Activated naive CD4-positive, alpha-beta T cell treated with anti-CD3 and anti-CD28 coated beads, Interleukin-2, amount 50 U/mL, for 24 hours (primary cell): ENCODE measurements around the gene PLCB4.

Source experiments
- H3K27ac Mint-ChIP-seq: one replicate; pipeline ENCODE4 v1.8.0; 2021; ENCODE audit warnings: mild to moderate bottlenecking, mixed read lengths
- H3K27me3 Mint-ChIP-seq: one replicate; pipeline ENCODE4 v1.8.0; 2021; ENCODE audit warnings: mixed read lengths
- H3K36me3 Mint-ChIP-seq: one replicate; pipeline ENCODE4 v1.8.0; 2021; ENCODE audit warnings: mixed read lengths
- H3K4me1 Mint-ChIP-seq: one replicate; pipeline ENCODE4 v1.8.0; 2021; ENCODE audit warnings: mixed read lengths
- H3K4me3 Mint-ChIP-seq: one replicate; pipeline ENCODE4 v1.8.0; 2021; ENCODE audit warnings: mild to moderate bottlenecking, mixed read lengths
- H3K9me3 Mint-ChIP-seq: one replicate; pipeline ENCODE4 v1.8.0; 2021; ENCODE audit warnings: mixed read lengths

Gene PLCB4

GRCh38 chr20:9223296-9223695 is 154.4 kb downstream of the PLCB4 start:
- Mint-ChIP-seq H3K27ac (no peak overlapping the region), H3K9me3 (no peaks in the 10 kb centered on the region), H3K36me3 (no peaks in the 10 kb centered on the region), H3K4me3 (no peak overlapping the region), H3K4me1 (no peaks in the 10 kb centered on the region), H3K27me3 (no peaks in the 10 kb centered on the region)

GRCh38 chr20:9225879-9226278 is 157.0 kb downstream of the PLCB4 start:
- Mint-ChIP-seq H3K9me3 (no peaks in the 10 kb centered on the region), H3K27ac (no peak overlapping the region), H3K4me1 (no peaks in the 10 kb centered on the region), H3K36me3 (no peaks in the 10 kb centered on the region), H3K27me3 (no peaks in the 10 kb centered on the region), H3K4me3 (no peak overlapping the region)

DNA sequence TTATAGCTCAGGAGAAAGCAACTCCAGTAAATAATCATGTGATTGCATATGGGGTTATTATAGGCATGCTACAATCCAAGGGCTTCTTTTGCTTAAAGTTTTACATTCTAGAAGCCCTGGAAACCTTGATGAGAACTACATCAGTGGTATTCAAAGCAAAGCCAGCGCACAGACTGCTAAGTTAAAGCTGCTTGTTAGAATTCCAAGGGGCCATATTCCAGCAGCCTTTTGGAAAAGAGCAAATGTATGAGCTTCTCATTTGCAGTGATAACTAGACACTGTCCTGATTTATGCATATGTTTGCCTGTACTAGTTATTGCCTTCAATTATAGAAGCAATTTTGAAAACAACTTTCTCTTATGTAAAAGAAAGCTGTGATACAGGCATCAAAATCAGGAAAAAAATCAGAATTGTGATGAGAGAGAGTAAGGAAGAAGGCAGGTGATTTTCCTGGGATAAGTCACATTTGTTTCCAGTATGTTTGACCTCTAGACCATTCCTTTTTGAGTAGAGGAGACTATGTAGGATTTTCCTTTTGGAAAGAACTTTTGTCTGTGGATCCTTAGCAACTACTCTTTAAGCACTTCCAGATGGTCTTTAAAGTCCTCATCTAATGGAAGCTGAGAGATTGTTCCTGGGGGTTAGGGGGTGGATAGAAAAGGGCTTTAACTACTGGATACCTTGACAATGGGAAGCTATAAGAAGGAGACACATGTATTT is 159.2 kb downstream of the PLCB4 start:
- Mint-ChIP-seq H3K4me3 (no peak overlapping the region), H3K9me3 (no peaks in the 10 kb centered on the region), H3K4me1 (no peaks in the 10 kb centered on the region), H3K36me3 (no peaks in the 10 kb centered on the region), H3K27me3 (no peaks in the 10 kb centered on the region), H3K27ac (no peak overlapping the region)

DNA sequence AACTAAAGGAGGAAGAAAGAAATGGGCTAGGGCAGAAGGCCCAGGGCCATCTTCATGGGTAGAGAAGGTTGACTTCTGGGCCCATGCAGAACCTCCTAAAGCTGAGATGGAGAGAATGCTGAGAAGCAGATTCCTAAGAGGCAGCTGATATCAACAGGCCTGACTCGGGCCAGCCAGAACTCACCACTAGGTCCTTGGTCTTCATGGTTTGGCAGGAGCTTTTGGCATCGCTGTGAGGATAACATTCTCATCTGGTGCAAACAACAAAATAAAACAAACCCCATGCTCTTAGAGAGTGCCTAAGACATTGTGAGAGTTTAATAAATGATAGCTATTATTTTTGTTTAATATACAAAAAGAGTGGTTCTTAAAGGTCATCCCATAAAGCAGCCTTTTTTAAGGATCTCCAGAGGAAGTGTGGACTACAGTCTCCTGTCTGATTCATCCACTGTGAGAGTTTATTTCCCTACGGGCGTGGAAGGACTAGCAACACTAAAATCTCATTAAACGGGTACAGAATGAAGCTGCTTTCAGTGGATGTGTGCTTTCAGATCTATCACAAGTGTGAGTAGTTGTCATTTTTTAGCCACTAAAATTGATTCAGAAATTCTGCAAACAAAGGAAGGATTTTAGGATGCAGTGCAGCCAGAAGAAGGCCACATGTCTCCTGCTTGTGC is 160.0 kb downstream of the PLCB4 start:
- no peaks in the 10 kb centered on the region for H3K27me3 Mint-ChIP-seq
- no peak overlapping the region for H3K4me3 Mint-ChIP-seq
- no peaks in the 10 kb centered on the region for H3K9me3 Mint-ChIP-seq
- H3K4me1 Mint-ChIP-seq = no peaks in the 10 kb centered on the region
- no peak overlapping the region for H3K27ac Mint-ChIP-seq
- no peaks in the 10 kb centered on the region for H3K36me3 Mint-ChIP-seq

DNA sequence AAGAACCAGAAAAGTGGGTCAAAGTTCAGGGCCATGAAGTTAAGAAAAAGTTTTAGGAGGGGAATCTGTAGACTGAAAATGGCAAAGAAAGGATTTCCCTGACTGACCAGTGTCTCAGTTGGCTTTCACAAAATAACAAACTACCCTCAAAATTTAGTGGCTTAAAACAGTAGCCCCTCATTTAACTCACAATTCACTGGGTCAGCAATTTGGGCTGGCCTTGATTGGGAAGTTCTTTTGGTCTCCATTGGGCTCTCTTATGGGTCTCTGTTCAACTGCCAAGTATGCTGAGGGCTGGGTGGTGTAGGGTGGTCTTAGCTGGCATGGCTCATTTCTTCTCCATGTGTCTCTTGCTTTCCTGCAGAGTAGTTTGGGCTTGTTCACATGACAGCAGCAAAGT is 161.5 kb downstream of the PLCB4 start:
- no peak overlapping the region for H3K27ac Mint-ChIP-seq
- no peaks in the 10 kb centered on the region for H3K4me1 Mint-ChIP-seq
- H3K4me3 Mint-ChIP-seq = no peak overlapping the region
- no peaks in the 10 kb centered on the region for H3K27me3 Mint-ChIP-seq
- H3K9me3 Mint-ChIP-seq = no peaks in the 10 kb centered on the region
- no peaks in the 10 kb centered on the region for H3K36me3 Mint-ChIP-seq

GRCh38 chr20:9233804-9234203 is 164.9 kb downstream of the PLCB4 start:
- Mint-ChIP-seq H3K36me3 (no peaks in the 10 kb centered on the region), H3K27me3 (no peaks in the 10 kb centered on the region), H3K4me1 (no peaks in the 10 kb centered on the region), H3K9me3 (no peaks in the 10 kb centered on the region), H3K4me3 (no peak overlapping the region), H3K27ac (no peak overlapping the region)

DNA sequence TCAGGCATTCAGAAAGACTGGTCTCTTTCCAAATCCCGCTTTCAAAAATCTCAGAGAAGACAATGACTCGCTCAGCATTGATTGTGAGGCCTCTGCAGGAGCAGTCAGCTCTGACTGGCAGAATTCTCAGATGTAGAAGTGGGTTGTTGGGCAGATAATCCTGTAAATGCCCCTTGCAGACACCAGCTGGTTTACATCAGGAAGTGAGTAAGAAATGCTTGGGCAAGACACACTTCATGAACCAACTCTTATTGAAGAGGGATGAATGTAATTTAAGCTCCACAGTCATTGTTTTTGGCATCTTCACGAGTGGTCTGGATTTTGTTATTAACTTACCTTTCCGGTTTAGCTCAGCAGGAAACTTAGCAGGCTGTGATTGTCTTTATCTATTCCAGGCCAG is 166.6 kb downstream of the PLCB4 start:
- Mint-ChIP-seq H3K27ac (no peak overlapping the region), H3K4me1 (no peaks in the 10 kb centered on the region), H3K4me3 (no peak overlapping the region), H3K9me3 (no peaks in the 10 kb centered on the region), H3K36me3 (no peaks in the 10 kb centered on the region), H3K27me3 (no peaks in the 10 kb centered on the region)

DNA sequence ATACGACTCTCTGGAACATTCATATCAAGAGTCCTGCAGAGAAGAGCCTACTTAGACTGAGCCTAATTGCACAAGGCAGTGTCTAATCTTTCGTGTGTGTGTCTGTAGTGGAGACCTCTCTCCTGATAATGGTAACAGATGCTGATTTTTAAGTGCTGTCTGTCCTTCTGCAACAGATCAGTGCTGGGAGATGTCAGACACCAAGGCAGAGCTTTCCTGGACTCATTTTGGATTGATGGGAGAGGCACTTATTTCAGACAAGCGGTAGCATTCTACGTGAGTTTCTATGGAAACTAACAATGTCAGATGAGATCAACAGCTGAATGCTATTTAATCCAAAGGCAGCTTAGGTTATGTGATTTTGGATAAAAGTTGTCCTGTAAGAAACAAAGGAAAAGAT is 167.6 kb downstream of the PLCB4 start:
- Mint-ChIP-seq H3K4me1 (no peaks in the 10 kb centered on the region), H3K9me3 (no peaks in the 10 kb centered on the region), H3K4me3 (no peak overlapping the region), H3K27ac (no peak overlapping the region), H3K36me3 (no peaks in the 10 kb centered on the region), H3K27me3 (no peaks in the 10 kb centered on the region)

DNA sequence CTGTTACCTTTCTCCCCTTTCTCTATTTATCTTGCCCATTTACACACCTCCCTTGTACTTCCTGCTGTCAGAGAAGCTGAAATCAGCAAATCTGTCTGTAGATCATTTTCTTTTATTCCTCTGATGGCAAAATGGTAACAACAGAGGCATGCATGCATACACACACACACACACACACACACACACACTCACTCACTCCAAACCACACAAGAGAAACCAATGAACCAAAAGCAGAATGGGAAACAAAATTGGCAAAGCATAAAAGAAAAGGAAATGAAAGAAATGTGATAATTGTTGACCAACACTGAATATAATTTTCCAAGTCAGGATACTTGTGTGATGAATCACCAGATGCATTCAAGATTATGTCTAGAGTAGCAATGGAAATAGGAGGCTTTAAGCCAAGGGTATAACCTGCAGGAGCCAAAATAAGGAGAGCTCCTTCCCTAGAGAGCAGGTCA is 172.4 kb downstream of the PLCB4 start:
- no peaks in the 10 kb centered on the region for H3K9me3 Mint-ChIP-seq
- no peaks in the 10 kb centered on the region for H3K36me3 Mint-ChIP-seq
- H3K27me3 Mint-ChIP-seq = no peaks in the 10 kb centered on the region
- no peak overlapping the region for H3K4me3 Mint-ChIP-seq
- no peaks in the 10 kb centered on the region for H3K4me1 Mint-ChIP-seq
- no peak overlapping the region for H3K27ac Mint-ChIP-seq

- H3K4me1 Mint-ChIP-seq = no peaks in the 10 kb centered on the region
- H3K27me3 Mint-ChIP-seq = no peaks in the 10 kb centered on the region
- no peaks in the 10 kb centered on the region for H3K9me3 Mint-ChIP-seq
- no peak overlapping the region for H3K27ac Mint-ChIP-seq
- no peaks in the 10 kb centered on the region for H3K36me3 Mint-ChIP-seq
- H3K4me3 Mint-ChIP-seq = no peak overlapping the region
Measured at GRCh38 chr20:9241721-9242427, 173.0 kb downstream of the PLCB4 start.

DNA sequence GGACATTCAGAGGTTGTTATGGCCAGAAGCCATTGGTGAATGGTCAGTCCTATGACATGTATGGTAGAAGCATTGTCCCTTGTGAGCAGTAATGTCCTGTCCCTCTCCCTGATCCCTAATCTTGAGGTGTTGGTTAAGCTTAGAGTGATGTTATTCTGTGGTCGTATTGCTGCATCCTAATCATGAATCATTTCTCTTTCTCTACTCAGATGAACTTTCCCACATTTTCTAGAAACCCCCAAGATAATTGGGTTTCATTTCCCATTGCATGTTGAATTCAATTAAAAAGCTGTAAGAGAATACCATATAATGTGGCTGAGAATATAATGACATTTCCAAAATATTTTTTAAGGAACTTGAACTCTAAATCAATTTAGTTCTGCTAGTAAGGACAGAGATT is 175.1 kb downstream of the PLCB4 start:
- Mint-ChIP-seq H3K4me1 (no peaks in the 10 kb centered on the region), H3K9me3 (no peaks in the 10 kb centered on the region), H3K4me3 (no peak overlapping the region), H3K36me3 (no peaks in the 10 kb centered on the region), H3K27ac (no peak overlapping the region), H3K27me3 (no peaks in the 10 kb centered on the region)

DNA sequence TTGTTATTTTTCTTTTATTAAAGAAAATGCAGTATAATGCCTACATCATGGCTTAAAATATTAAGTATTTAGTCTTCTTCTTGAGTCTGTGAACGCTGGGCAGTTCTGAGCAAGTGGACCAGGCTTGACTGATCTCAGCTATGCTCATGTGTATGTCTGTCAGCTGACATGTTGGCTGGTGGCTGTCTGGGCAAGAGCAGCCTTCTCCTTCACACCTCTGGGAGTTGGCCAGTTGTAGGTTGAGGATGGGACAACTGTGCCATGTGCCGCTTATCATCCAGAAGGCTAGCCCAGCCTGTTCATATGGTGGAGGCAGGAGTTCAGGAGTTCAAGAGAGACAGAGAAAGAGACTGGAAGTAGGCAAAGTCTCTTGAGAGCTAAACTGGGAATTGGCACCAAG is 175.9 kb downstream of the PLCB4 start:
- no peak overlapping the region for H3K4me3 Mint-ChIP-seq
- no peaks in the 10 kb centered on the region for H3K36me3 Mint-ChIP-seq
- H3K27ac Mint-ChIP-seq = no peak overlapping the region
- H3K9me3 Mint-ChIP-seq = no peaks in the 10 kb centered on the region
- H3K4me1 Mint-ChIP-seq = no peaks in the 10 kb centered on the region
- no peaks in the 10 kb centered on the region for H3K27me3 Mint-ChIP-seq

DNA sequence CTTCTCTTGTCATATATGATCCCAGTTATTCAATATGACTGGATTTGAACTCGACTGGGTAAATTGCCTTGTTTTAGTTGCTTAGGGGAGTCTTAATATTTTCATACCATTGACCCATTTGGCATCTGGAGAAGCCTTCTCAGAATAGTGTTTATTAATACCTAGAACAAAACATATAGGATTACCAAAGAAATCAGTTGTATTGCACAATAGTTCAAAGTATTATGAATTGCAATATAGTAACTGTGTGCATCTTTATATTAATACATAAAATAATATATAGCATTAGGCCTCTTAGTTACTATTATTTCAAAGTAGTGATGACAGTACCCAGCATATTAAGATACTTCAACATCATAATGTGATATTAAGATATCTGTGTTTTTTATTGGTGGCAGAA is 177.8 kb downstream of the PLCB4 start:
- no peak overlapping the region for H3K4me3 Mint-ChIP-seq
- H3K36me3 Mint-ChIP-seq = no peaks in the 10 kb centered on the region
- no peaks in the 10 kb centered on the region for H3K27me3 Mint-ChIP-seq
- H3K4me1 Mint-ChIP-seq = no peaks in the 10 kb centered on the region
- no peak overlapping the region for H3K27ac Mint-ChIP-seq
- no peaks in the 10 kb centered on the region for H3K9me3 Mint-ChIP-seq

- Mint-ChIP-seq H3K4me3 (no peak overlapping the region), H3K27me3 (no peaks in the 10 kb centered on the region), H3K4me1 (no peaks in the 10 kb centered on the region), H3K27ac (no peak overlapping the region), H3K9me3 (peaks cover 4% of the 10 kb centered on the region), H3K36me3 (no peaks in the 10 kb centered on the region)
Measured at GRCh38 chr20:9250511-9250910, 181.6 kb downstream of the PLCB4 start.

DNA sequence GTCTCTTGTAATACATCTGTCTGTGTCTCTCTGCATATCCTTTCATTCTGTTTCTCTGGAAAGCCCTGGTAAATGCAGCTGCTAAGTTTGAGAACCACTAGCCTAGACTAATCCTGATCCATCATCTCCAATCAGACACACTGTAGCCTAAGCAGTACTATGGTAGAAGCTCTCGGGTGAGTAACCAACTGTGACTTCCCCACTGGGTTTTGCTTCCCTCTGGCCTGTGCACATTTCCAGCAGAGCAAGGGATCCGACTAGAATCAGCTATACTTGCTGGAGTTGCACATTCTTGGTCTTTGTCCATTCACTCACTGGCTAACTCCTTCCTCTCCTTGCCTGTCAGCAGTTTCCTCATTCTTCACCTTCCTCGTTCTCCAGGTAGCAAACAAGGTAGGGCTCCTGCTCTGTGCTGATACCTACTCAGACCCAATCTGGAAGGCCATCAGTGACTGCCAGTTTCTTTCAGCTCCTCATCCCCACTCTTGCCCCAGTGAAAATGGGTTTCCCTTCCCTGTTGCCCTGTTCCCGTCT is 184.2 kb downstream of the PLCB4 start:
- Mint-ChIP-seq H3K4me1 (no peaks in the 10 kb centered on the region), H3K9me3 (peaks cover 11% of the 10 kb centered on the region), H3K27ac (no peak overlapping the region), H3K27me3 (no peaks in the 10 kb centered on the region), H3K4me3 (no peak overlapping the region), H3K36me3 (no peaks in the 10 kb centered on the region)

GRCh38 chr20:9255171-9255570 is 186.3 kb downstream of the PLCB4 start:
- Mint-ChIP-seq H3K27me3 (no peaks in the 10 kb centered on the region), H3K4me1 (no peaks in the 10 kb centered on the region), H3K9me3 (peaks cover 13% of the 10 kb centered on the region), H3K27ac (no peak overlapping the region), H3K4me3 (no peak overlapping the region), H3K36me3 (no peaks in the 10 kb centered on the region)
